HG02571 (cell line): ENCODE data around the gene CALML4.

Experiments
- ATAC-seq: cut with Tn5 transposase; IDR thresholded peaks from one replicate; pipeline ENCODE4 v1.9.1; 2021; ENCODE audit warnings: mild to moderate bottlenecking, moderate library complexity; ENCODE audit not compliant: unreplicated experiment

Gene CALML4

GRCh38 chr15:68151277-68151676 lies 53.9 kb downstream of the CALML4 start:
- no peak for ATAC-seq

- ATAC-seq, result no peak
Observed at GRCh38 chr15:68150187-68150586, 54.9 kb downstream of the CALML4 start.

DNA sequence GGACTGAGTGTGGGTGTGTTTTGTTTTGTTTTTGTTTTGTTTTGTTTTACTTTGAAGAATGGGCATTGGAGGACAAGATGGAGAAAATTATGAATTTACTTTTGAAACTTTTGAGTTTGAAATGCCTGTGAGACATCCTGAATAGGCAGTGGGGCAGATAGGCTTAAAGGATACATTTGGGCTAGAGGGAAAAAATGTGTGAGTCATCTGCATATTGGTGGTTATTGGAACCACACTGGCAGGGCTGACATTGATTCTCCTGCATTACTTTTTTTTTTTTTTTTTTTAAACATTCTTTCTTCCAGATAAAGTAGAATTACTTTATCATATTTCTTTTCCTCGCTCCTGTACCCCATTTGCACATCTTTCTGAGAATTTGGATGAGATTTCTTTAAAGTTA lies 56.1 kb downstream of the CALML4 start:
- no peak for ATAC-seq

GRCh38 chr15:68148039-68148438 lies 57.1 kb downstream of the CALML4 start:
- ATAC-seq, result no peak

GRCh38 chr15:68145706-68146105 lies 59.4 kb downstream of the CALML4 start:
- no peak for ATAC-seq

DNA sequence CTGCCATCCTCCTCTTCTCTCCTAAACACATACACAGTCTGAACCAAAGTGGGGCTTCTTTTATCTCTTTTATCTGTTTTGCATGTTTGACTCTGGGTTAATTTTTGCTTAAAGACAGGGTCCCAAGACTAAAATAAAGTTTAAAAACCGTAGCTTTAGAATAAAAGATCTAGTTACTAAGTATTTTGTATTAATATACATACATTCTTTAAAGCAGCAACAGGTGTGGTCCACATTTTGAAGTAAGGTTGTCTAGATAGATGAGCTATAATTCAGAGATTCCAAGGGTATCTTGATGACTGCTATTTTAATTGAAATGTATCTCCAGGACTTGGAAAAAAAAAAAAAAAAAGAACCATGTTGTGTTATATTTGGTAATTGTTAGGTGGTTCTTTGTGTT lies 61.3 kb downstream of the CALML4 start:
- ATAC-seq, result no peak

DNA sequence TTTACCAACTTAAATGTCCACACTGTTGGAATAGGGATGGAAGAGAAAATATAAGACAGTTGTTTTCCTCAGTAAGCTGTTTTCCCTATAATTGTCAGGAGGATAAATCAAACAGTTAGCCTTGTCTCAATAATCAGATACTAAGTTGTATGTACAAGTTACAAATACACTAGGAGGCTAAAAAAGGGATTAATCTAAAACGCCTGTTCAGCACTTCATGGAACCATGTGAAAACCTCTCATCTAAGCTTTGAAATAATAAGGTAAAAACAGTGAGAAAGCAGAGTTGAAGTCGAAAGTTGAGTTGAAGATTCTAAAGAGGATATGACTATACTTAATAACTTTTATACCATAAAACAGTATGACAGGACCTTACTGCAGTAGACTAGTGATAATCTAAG lies 62.0 kb downstream of the CALML4 start:
- ATAC-seq, result no peak
